MM.1S (cell line): ENCODE measurements around the gene RAB3IL1.

ENCODE experiments used
- DNase-seq: peaks from one replicate; pipeline ENCODE4 v3.0.0-alpha.2; 2015
- H2AFZ ChIP-seq: fragments of 300-600 bp; sonication (generic); 2 replicates; pipeline ENCODE4 v1.6.0; 2016; ENCODE audit warnings: antibody characterized with exemption, low read length
- H3F3A ChIP-seq: fragments of 300-600 bp; sonication (generic); 2 replicates; pipeline ENCODE4 v1.6.1; 2016; ENCODE audit warnings: mild to moderate bottlenecking, antibody characterized with exemption, low read length, moderate library complexity, mixed read lengths; ENCODE audit not compliant: insufficient read depth
- H3K27ac ChIP-seq: fragments of 300-600 bp; sonication (generic); 2 replicates; pipeline ENCODE4 v1.5.1; 2016; ENCODE audit warnings: mild to moderate bottlenecking, low read length
- H3K27me3 ChIP-seq: fragments of 300-600 bp; sonication (generic); replicated peaks from 2 replicates; pipeline ENCODE4 v1.6.0; 2016; ENCODE audit warnings: low read length; ENCODE audit not compliant: insufficient read depth
- H3K36me3 ChIP-seq: fragments of 300-600 bp; sonication (generic); replicated peaks from 2 replicates; pipeline ENCODE4 v1.6.1; 2016; ENCODE audit warnings: mild to moderate bottlenecking, low read length, mixed read lengths; ENCODE audit not compliant: insufficient read depth
- H3K4me1 ChIP-seq: fragments of 300-600 bp; sonication (generic); 2 replicates; pipeline ENCODE4 v1.6.1; 2016; ENCODE audit warnings: low read length, mixed read lengths
- H3K4me2 ChIP-seq: fragments of 300-600 bp; sonication (generic); 2 replicates; pipeline ENCODE4 v1.6.0; 2016; ENCODE audit warnings: low read depth, low read length
- H3K4me3 ChIP-seq: fragments of 300-600 bp; sonication (generic); 2 replicates; pipeline ENCODE4 v1.5.1; 2016; ENCODE audit warnings: low read length, mixed read lengths
- H3K79me2 ChIP-seq: fragments of 300-600 bp; sonication (generic); 2 replicates; pipeline ENCODE4 v1.6.1; 2016; ENCODE audit warnings: mixed run types, low read length, mixed read lengths
- H3K9ac ChIP-seq: fragments of 300-600 bp; sonication (generic); 2 replicates; pipeline ENCODE4 v1.6.1; 2016; ENCODE audit warnings: low read length, mixed read lengths
- H3K9me2 ChIP-seq: fragments of 300-600 bp; sonication (generic); replicated peaks from 2 replicates; pipeline ENCODE4 v1.6.1; 2016; ENCODE audit warnings: mild to moderate bottlenecking, low read length, mixed read lengths; ENCODE audit not compliant: insufficient read depth
- H3K9me3 ChIP-seq: fragments of 300-600 bp; sonication (generic); replicated peaks from 2 replicates; pipeline ENCODE4 v1.6.1; 2016; ENCODE audit warnings: mild to moderate bottlenecking, low read length, mixed read lengths; ENCODE audit not compliant: insufficient read depth
- H4K20me1 ChIP-seq: fragments of 300-600 bp; sonication (generic); 2 replicates; pipeline ENCODE4 v1.6.1; 2016; ENCODE audit warnings: mild to moderate bottlenecking, low read length, moderate library complexity, mixed read lengths; ENCODE audit not compliant: insufficient read depth
- EZH2 ChIP-seq: fragments of 300-600 bp; sonication (generic); optimal IDR thresholded peaks from 2 replicates; pipeline ENCODE3; 2017; ENCODE audit warnings: low read depth, mild to moderate bottlenecking, antibody characterized with exemption, low read length, mixed read lengths
- EZH2phosphoT487 ChIP-seq: fragments of 300-600 bp; sonication (generic); IDR thresholded peaks from 2 replicates; pipeline ENCODE4 v1.6.1; 2018; ENCODE audit warnings: antibody characterized with exemption, low read length
- TF ChIP-seq, protein P1 (sequence below): fragments of 300-600 bp; sonication (generic); IDR thresholded peaks from 2 replicates; pipeline ENCODE4 v1.5.1; 2016; ENCODE audit warnings: antibody characterized with exemption, low read length, mixed read lengths

The RAB3IL1 gene

DNA sequence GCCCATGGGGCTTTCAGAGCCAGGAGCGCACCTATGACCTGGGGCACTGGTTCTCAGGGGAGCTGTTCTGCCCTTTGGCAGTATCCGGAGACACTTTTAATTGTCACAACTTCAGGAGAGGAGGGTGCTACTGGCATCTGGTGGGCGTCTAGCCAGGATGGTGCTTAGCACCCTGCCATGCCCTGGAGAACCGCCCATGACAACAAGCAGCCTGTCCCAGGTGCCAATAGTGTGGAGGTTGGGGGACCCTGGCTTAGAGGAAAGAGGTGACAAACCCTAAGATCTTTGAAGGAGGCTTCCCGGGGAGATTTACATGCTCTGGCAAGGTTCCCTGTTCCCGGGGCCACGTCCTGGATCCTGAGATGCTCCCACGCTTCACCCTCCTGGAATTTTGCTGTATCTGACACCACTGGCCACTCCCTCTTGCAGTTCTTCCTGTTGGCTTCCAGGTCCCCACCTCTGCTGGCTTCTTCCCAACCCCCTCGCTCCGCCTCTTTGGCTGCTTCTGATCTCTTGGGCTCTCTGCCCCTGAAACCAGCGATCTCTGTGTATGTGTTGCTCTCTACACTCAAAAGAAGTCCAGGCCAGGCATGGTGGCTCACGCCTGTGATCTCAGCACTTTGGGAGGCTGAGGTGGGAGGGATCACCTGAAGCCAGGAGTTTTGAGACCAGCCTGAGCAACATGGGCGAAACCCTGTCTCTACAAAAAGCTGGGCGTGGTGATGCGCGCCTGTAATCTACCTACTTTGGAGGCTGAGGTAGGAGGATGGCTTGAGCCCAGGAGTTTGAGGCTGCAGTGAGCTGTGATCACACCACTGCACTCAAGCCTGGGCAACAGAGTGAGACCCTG, 57.1 kb downstream of the RAB3IL1 start:
- Histone ChIP-seq H3K9me3 (no peaks in the 10 kb centered on the region), H3K27ac (no peak overlapping the region), H3K4me1 (no peaks in the 10 kb centered on the region), H3K4me2 (no peak overlapping the region), H3K9ac (no peak overlapping the region), H3K36me3 (no peaks in the 10 kb centered on the region), H3F3A (no peaks in the 10 kb centered on the region), H4K20me1 (no peaks in the 10 kb centered on the region), H3K79me2 (no peaks in the 10 kb centered on the region), H3K27me3 (peaks cover 16% of the 10 kb centered on the region), H3K4me3 (no peak overlapping the region), H3K9me2 (no peaks in the 10 kb centered on the region), H2AFZ (no peak overlapping the region)
- TF ChIP-seq EZH2 (no peak), EZH2phosphoT487 (no peak)
- TF ChIP-seq, protein P1, sequence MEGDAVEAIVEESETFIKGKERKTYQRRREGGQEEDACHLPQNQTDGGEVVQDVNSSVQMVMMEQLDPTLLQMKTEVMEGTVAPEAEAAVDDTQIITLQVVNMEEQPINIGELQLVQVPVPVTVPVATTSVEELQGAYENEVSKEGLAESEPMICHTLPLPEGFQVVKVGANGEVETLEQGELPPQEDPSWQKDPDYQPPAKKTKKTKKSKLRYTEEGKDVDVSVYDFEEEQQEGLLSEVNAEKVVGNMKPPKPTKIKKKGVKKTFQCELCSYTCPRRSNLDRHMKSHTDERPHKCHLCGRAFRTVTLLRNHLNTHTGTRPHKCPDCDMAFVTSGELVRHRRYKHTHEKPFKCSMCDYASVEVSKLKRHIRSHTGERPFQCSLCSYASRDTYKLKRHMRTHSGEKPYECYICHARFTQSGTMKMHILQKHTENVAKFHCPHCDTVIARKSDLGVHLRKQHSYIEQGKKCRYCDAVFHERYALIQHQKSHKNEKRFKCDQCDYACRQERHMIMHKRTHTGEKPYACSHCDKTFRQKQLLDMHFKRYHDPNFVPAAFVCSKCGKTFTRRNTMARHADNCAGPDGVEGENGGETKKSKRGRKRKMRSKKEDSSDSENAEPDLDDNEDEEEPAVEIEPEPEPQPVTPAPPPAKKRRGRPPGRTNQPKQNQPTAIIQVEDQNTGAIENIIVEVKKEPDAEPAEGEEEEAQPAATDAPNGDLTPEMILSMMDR, result no peak
- no peak for DNase-seq

DNA sequence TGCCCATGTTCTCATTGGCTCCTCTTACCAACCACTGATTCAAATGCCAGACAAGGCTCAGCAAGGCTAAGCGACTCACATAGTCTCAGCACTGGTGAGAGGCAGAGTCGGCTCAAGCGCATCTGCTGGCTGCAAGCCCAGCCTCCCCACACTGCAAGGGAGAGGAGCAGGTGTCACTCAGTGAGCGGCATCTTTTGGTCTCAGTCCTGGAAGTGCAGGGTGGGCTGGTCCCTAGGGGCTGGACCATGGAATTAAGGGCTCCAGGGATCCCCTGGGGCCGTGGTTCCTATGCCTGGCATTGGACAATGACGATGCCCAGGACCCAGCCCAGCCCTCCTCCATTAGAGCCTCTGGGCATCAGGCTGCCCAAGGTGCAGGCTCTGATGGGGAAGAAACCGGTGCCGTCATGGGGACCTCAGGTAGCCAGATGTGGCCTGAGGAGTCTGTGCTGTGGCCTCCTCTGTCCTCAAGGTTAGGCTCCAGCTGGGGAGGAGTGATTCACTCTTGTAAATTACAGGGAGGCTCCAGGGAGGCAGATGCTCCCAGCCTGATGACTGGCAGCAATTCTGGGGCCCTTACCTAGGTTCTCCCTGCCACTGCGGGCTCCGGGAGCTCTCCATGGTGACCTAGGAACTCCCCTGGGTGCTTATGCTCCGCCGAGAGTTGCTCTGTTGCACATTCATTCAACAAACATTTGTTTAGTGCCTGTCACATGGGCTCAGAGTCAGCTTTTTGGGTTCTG, 61.3 kb downstream of the RAB3IL1 start:
- no peak overlapping the region for H3K4me2 ChIP-seq
- H3K27ac ChIP-seq, result no peak overlapping the region
- H3K36me3 ChIP-seq, result no peaks in the 10 kb centered on the region
- no peaks in the 10 kb centered on the region for H3K9me2 ChIP-seq
- no peak overlapping the region for H3K4me3 ChIP-seq
- no peaks in the 10 kb centered on the region for H3K9me3 ChIP-seq
- H3F3A ChIP-seq, result no peaks in the 10 kb centered on the region
- no peaks in the 10 kb centered on the region for H4K20me1 ChIP-seq
- no peaks in the 10 kb centered on the region for H3K79me2 ChIP-seq
- no peaks in the 10 kb centered on the region for H3K4me1 ChIP-seq
- no peak overlapping the region for H3K9ac ChIP-seq
- H2AFZ ChIP-seq, result no peak overlapping the region
- TF ChIP-seq EZH2phosphoT487, result no peak
- H3K27me3 ChIP-seq, result peaks cover 29% of the 10 kb centered on the region
- DNase-seq, result no peak

DNA sequence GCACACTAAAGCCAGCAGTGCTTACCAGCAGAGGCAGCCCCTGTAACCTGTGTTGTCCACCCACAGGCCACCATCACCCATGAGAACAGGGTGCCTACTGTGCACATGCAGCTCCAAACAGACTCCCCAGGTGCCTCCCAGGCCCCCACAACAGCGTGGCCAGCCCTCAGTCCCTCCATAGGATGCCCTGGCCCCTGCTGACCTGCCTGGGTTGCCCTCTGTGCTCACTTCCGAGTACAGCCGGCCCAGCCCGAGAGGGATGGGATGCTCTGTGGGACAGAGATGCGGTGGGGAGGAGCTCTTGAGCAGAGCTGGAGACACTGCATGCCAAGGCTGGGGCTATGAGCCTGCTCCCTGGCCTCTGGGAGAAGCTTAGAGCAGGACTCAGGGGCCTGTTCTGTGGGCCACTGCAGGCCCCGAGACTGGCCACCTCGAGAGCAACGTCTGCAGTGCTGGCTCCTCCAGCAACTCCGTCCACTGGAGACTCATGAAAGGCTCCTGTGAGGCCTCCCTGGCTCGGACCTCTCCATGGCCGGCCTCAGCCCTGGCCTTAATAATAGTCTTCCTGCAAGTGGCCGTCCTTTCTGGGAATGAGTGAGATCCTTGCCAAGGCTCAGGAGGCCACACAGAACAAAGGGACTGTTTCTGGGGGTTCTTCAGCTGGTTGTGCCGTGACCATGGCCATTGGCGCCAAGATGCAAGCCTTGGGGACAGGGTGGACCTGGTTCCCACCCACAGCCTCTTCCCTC, 62.2 kb downstream of the RAB3IL1 start:
- Histone ChIP-seq H3K36me3 (no peaks in the 10 kb centered on the region), H3K79me2 (no peaks in the 10 kb centered on the region), H3K27ac (no peak overlapping the region), H4K20me1 (no peaks in the 10 kb centered on the region), H2AFZ (no peak overlapping the region), H3K9ac (no peak overlapping the region), H3K9me3 (no peaks in the 10 kb centered on the region), H3K4me1 (no peaks in the 10 kb centered on the region), H3K4me3 (no peak overlapping the region), H3K9me2 (no peaks in the 10 kb centered on the region), H3F3A (no peaks in the 10 kb centered on the region), H3K27me3 (peaks cover 35% of the 10 kb centered on the region), H3K4me2 (no peak overlapping the region)
- TF ChIP-seq EZH2 (no peak), EZH2phosphoT487 (no peak)
- TF ChIP-seq, protein P1, result no peak
- DNase-seq, result no peak
